ENCODE data around the gene ELAPOR1. TPM values are rescaled to one million over a fixed set of nuclear protein-coding genes. Genes with fewer than 3 reads are reported as not detected.

ELAPOR1 gene
- total and polyA plus RNA-seq, 9 of the 15 experiments (the other 6 are each of a cell fraction or from before 2014, with no cell fraction given), result 0.07 to 1.2 (median 0.18) TPM

GRCh38 chr1:109090196-109091077, 23.5 kb upstream of the ELAPOR1 start, which contains the start of gene TMEM167B (continued):
- TF ChIP-seq POLR2B (IDR thresholded peaks at IDR 0.05; ENCODE audit: low read depth, partially characterized antibody) (peak; percentile 90), HOMEZ (CRISPR knock-in tag; IDR thresholded peaks at IDR 0.05) (0 out of 2 replicates have a peak, but pooled peaks have one; percentile 13), HDAC8 (tag; IDR thresholded peaks at IDR 0.05) (no peak), ZNF174 (CRISPR knock-in tag; IDR thresholded peaks at IDR 0.05) (no peak), MEF2A (IDR thresholded peaks at IDR 0.05; ENCODE audit: control insufficient read depth, low read depth, low read length) (0 out of 2 replicates have a peak, but pooled peaks have one; percentile 42), MIER1 (IDR thresholded peaks at IDR 0.05; ENCODE audit: low read depth) (no peak), VEZF1 (CRISPR knock-in tag; IDR thresholded peaks at IDR 0.05) (peak; percentile 93), RNF2 (IDR thresholded peaks at IDR 0.05) (peak; percentile 89; the same call in 1 of the 2 replicates), GABPB1 (CRISPR knock-in tag; IDR thresholded peaks at IDR 0.05) (peak; percentile 88), MAFF (IDR thresholded peaks at IDR 0.05; ENCODE audit: low read length) (0 out of 2 replicates have a peak, but pooled peaks have one; percentile 1), ZNF75A (CRISPR knock-in tag; IDR thresholded peaks at IDR 0.05) (no peak), GATA2 (CRISPR knock-in tag; IDR thresholded peaks at IDR 0.05) (no peak), NFE2L1 (tag; IDR thresholded peaks at IDR 0.05; ENCODE audit: borderline replicate concordance, low read depth) (no peak), SIN3B (IDR thresholded peaks at IDR 0.05; ENCODE audit: low read depth) (peak; percentile 81), CCNT2 (IDR thresholded peaks at IDR 0.05; ENCODE audit: borderline replicate concordance, extremely low read depth, insufficient read length, low read depth, low read length) (no peak), ZNF316 (IDR thresholded peaks at IDR 0.05) (no peak), SREBF2 (CRISPR knock-in tag; IDR thresholded peaks at IDR 0.05) (no peak), TFAP4 (CRISPR knock-in tag; IDR thresholded peaks at IDR 0.05; ENCODE audit: borderline replicate concordance) (peak; percentile 87), KAT7 (CRISPR knock-in tag; IDR thresholded peaks at IDR 0.05; ENCODE audit: borderline replicate concordance) (peak; percentile 96; the same call in 1 of the 2 replicates), ZNF766 (CRISPR knock-in tag; conservative IDR thresholded peaks at IDR 0.05) (peak; percentile 69; the same call in 1 of the 2 replicates), ZNF253 (CRISPR knock-in tag; conservative IDR thresholded peaks at IDR 0.05) (no peak)

Measured in K562 (cell line).